ENCODE results near the gene PHF12.
A peak's percentile ranks its signal among the peaks of the same experiment; 100 is the strongest.

Gene PHF12

DNA sequence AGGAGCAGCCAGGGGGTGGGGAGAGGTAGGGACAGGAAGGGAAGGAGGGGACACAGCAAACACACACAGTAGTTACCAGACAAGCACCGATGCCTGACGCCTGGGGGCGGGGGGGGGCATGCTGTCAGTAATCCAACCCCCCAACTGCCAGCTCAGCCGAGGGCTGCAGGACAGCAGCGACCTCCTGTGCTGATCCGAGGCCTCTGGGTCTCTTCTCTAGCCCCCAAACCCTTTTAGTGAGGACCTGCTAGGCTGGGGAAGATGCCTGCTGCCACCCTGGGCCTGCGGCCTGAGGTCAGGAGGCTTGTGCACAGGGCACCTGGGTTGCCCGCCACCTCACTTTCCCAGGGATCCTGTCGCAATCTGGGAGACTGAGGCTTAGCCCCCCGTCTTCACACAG, 65.4 kb downstream of the PHF12 start:
- peak overlapping the region; percentile 7; the same call in 1 of the 2 replicates for H3K27ac ChIP-seq
- TF ChIP-seq, protein P1, sequence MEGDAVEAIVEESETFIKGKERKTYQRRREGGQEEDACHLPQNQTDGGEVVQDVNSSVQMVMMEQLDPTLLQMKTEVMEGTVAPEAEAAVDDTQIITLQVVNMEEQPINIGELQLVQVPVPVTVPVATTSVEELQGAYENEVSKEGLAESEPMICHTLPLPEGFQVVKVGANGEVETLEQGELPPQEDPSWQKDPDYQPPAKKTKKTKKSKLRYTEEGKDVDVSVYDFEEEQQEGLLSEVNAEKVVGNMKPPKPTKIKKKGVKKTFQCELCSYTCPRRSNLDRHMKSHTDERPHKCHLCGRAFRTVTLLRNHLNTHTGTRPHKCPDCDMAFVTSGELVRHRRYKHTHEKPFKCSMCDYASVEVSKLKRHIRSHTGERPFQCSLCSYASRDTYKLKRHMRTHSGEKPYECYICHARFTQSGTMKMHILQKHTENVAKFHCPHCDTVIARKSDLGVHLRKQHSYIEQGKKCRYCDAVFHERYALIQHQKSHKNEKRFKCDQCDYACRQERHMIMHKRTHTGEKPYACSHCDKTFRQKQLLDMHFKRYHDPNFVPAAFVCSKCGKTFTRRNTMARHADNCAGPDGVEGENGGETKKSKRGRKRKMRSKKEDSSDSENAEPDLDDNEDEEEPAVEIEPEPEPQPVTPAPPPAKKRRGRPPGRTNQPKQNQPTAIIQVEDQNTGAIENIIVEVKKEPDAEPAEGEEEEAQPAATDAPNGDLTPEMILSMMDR (conservative IDR thresholded peaks at IDR 0.05): no peak

DNA sequence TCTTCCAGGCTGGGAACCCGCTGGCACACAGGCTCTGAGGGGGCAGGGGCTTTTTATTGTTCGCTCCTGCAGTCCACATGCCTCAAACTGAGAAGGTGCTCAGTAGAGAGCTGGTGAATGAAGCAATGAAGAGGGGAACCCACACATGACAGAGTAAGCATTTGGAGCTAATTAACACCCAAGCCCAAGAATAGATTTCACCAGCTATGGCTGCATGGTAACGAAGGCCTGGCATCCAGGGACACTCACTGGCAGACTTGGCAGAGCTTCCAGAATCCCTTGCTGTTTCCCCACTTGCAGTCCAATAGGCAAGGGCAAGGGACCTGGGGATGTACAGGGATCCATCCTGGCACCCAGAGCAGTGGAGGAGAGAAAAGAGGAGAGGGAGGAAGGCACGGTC, 66.0 kb downstream of the PHF12 start:
- TF ChIP-seq, protein P1 (conservative IDR thresholded peaks at IDR 0.05): no peak
- H3K27ac ChIP-seq: no peak overlapping the region; the same call in 1 of the 2 replicates

DNA sequence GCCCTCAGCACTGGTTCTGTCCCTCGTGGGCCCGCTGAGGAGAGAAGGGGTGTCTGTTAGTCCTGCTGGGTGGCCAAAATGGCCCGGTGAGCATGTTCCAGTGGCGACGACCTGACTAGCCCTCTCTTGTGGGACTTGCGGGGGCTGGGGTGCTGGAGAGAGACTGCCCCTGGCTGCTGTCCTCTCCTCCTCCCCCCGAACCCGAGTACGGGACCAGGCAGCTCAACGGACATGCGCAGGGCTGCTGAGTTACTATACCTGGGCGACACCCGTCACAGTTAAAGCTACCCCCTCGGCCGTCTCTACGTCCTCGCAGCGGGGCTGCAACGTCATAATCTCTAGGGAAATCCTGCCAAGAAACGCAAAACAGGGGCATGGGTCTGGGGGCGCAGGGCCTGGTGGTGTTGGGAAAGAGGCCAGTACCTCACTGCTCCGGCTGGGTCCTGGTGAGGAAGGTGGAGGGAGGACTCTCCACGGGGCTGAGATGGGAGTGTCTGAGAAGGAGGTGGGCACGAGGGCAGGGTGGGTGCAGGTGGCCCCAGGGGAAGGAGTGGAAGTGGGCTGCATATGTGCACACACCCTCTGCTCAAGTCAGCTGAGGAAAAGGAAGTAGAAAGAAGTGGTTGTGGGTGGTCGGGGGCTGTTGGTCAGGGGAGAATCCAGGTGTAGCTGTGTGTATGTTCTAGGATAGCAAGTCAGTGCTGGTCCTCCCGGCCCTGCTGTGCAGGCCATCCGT, 67.2 kb downstream of the PHF12 start:
- no peak overlapping the region for H3K27ac ChIP-seq
- TF ChIP-seq, protein P1 (conservative IDR thresholded peaks at IDR 0.05): no peak

DNA sequence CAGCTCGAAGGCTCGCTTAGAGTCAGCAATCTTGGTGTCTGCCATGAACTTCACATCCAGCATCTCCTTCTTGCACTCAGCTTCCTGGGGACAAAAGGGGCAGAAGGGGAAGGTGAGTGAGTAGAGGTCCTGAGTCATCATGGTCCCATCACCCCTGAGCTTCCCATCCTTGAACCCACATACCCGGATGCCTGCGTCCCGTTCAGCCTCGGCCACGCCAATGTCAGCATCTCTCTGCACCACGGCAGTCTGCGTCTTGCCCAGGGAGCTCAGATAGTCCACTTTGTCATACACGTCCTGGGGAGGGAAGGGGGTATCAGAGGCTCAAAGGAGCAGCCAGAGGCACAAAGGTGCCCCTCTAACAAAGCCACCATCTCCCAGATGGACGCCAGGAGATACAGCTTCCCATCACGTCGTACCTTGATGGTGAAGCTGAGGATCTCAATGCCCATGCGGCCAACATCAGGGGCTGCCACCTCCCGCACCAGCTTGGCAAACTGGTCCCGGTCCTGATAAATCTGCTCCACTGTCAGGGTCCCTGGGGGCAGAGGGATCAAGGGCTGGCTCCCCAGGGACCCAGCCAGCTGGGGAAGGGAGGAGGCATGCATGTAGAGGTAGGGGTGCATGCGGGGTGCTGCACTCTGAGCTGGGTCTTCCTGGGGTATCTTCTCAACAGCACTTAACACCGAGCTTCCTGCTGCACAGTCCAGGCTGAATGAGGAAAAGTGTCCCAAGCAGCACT, 69.0 kb downstream of the PHF12 start:
- H3K27ac ChIP-seq: no peak overlapping the region
- TF ChIP-seq, protein P1 (conservative IDR thresholded peaks at IDR 0.05): no peak

DNA sequence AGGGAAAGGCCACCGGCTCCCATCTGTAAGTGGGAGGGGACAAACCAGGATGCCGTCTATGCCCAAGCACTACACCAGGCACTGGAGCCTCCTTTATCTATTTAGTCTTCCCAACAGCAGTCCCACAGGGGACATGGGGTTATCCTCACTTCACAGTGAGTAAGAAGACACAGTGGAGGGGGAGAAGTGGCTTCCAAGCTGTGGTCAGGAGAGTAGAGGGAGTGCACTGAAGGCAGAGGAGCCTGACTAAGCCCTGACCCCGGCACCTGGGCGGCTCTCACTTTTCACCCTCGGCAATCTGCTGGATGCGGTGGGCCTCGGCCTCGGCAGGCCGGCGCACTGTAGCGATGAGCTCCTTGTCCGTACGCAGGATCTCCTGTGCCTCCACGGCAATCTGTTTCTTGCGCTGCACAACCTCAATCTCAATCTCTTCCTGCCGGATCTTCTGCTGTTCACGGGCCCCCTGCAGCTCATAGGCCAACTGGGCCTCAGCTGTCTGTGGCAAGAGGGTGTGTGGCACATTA, 69.7 kb downstream of the PHF12 start:
- TF ChIP-seq, protein P1 (conservative IDR thresholded peaks at IDR 0.05): no peak
- H3K27ac ChIP-seq: no peak overlapping the region

DNA sequence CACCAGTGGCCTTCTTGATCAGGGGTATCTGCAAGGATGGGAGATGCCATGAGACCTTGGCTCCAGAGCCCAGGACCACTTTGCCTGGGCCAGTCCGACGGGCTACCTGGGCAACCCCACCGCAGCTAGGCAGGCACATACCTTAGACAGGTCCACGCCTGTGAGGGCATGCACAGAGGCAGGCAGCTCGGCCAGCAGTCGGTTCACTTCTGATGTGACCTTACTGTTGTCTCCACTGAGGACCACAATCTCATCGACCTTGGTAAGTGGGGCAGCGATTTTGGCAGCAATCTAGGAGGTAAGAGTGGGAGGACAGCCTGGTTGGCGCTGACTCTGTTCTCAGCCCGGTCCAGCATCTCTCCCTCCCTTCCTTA, 70.8 kb downstream of the PHF12 start:
- TF ChIP-seq, protein P1 (conservative IDR thresholded peaks at IDR 0.05): no peak

DNA sequence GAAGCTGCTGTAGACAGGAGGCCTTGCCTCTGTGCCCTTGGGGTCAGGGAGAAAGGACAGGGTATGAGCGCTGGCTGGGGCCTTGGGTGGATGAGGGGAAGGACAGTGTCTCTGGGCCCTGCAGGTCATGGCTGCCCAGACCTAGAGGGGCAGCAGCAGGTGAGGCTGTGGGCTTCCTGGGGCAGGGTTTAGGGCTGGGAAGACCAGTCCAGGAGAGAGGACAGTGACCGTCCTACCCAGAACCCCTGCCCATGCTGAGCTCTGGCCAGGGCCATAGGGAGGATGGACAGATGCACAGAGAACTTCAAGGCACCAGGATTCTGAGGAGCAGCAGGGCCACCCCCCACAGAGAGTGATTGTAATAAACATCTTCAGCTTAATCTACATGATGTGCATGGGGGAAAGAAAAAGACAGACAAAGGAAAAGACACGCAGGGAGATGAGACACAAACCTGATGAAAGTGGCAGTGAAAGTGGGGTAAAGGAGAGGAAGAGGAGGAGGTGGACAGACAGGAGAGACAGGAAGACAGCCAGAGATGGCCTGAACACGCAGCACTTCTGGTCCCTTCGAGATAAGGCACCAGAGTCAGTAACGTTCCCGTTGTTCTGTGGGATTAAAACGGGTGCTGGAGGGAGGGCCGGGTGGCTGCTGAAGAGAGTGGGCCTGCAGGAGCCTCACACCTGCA, 71.3 kb downstream of the PHF12 start:
- H3K27ac ChIP-seq: no peak overlapping the region
- TF ChIP-seq, protein P1 (conservative IDR thresholded peaks at IDR 0.05): no peak

More for the DNA sequence above, 70.8 kb downstream of the PHF12 start:
- H3K27ac ChIP-seq: no peak overlapping the region

Measured in VCaP (cell line).